Jurkat, Clone E6-1 (cell line): ENCODE data around the gene PCDHA5. TPM values are rescaled to one million over a fixed set of nuclear protein-coding genes. Genes with fewer than 3 reads are reported as not detected.
"Not testable (repeated sequence)": the region's sequence is repeated elsewhere in the genome, so short reads cannot be mapped to it uniquely, and the experiment has no call there.

Source experiments
- DNase-seq: peaks from one replicate; pipeline ENCODE4 v3.0.0-alpha.2; 2011; ENCODE audit warnings: low read depth, low spot score
- H3K4me3 ChIP-seq: 2 replicates; pipeline ENCODE4 v1.5.1; 2011; ENCODE audit warnings: mild to moderate bottlenecking, low read length, control low read depth, moderate library complexity
- polyA plus RNA-seq: library from polyadenylated mRNA; unstranded; fragments of >200 nt; gene quantifications from one replicate; pipeline ENCODE4 v1.2.1, GENCODE V29; 2012; ENCODE audit warnings: missing spikeins; ENCODE audit not compliant: insufficient read length, insufficient read depth

The PCDHA5 gene
- polyA plus RNA-seq: not detected

- peak; percentile 37 for DNase-seq
- H3K4me3 ChIP-seq: no peak within 1 kb of the TSS
These were observed at the start of gene PCDHA5 for GRCh38 chr5:140821375-140822280. TSS of gene PCDHA5 (plus strand) at chr5:140821613.

DNA sequence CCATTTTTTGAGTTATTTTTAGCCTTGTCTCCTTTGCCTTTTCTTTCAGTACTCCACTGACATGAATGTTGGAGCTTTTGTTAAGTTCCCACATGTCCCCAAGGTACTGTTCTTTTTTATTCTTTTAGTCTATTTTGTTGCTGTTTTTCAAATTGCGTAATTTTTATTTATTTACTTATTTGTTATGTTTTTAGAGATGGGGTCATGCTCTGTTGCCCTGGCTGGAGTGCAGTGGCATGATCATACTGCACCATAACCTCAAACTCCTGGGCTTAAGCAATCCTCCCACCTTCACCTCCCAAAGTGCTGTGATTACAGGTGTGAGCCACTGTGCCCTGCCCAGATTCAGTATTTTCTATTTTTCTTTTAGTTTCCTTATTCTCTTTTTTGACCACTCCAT, 40.9 kb upstream of the PCDHA5 start:
- no peak for DNase-seq
- no peak overlapping the region for H3K4me3 ChIP-seq

- no peak within 1 kb of the TSS for H3K4me3 ChIP-seq
- no peak for DNase-seq
These were observed 35.3 kb upstream of the PCDHA5 start, which contains the start of gene PCDHA1 for GRCh38 chr5:140785905-140786686. TSS of gene PCDHA1 (plus strand) at chr5:140786140.

DNA sequence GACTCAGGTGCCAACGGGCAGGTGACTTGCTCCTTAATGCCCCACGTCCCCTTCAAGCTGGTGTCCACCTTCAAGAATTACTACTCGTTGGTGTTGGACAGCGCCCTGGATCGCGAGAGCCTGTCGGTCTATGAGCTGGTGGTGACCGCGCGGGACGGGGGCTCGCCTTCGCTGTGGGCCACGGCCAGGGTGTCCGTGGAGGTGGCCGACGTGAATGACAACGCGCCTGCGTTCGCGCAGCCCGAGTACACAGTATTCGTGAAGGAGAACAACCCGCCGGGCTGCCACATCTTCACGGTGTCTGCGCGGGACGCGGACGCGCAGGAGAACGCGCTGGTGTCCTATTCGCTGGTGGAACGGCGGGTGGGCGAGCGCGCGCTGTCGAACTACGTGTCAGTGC, 34.0 kb upstream of the PCDHA5 start:
- not testable (repeated sequence) for DNase-seq, H3K4me3 ChIP-seq

DNA sequence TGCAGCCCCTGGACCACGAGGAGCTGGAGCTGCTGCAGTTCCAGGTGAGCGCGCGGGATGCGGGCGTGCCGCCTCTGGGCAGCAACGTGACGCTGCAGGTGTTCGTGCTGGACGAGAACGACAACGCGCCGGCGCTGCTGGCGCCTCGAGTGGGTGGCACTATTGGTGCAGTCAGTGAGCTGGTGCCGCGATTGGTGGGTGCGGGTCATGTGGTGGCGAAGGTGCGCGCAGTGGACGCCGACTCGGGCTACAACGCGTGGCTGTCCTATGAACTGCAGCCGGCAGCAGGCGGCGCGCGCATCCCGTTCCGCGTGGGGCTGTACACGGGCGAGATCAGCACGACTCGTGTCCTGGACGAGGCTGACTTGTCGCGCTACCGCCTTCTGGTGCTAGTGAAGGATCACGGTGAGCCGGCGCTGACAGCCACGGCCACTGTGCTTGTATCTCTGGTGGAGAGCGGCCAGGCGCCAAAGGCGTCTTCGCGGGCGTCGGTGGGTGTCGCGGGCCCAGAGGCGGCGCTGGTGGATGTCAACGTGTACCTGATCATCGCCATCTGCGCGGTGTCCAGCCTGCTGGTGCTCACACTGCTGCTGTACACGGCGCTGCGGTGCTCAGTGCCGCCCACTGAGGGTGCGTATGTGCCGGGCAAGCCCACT, 33.4 kb upstream of the PCDHA5 start:
- not testable (repeated sequence) for H3K4me3 ChIP-seq, DNase-seq

DNA sequence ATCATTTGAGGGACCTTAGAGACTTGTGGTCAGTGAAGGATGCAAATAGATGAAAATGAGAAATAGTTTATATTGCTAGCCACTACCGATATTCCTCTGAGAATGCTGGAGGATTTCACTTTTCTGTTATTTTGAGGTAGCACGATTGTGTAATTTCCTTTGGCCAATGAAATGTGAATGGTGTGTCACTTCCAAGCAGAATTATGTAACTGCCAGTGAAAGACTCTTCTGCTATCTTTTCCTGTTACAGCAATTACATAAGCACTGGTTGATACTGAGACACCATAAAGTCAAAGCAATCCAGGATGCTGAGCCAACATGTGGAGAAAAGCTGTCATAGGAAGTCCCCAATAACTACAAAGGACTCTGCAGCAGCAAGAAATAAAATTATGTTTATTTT, 30.3 kb upstream of the PCDHA5 start:
- no peak for DNase-seq
- H3K4me3 ChIP-seq: no peak overlapping the region

- DNase-seq: no peak
- no peak within 1 kb of the TSS for H3K4me3 ChIP-seq
These were observed 26.7 kb upstream of the PCDHA5 start, which contains the start of gene PCDHA2 for GRCh38 chr5:140794595-140795258. TSS of gene PCDHA2 (plus strand) at chr5:140794852.

DNA sequence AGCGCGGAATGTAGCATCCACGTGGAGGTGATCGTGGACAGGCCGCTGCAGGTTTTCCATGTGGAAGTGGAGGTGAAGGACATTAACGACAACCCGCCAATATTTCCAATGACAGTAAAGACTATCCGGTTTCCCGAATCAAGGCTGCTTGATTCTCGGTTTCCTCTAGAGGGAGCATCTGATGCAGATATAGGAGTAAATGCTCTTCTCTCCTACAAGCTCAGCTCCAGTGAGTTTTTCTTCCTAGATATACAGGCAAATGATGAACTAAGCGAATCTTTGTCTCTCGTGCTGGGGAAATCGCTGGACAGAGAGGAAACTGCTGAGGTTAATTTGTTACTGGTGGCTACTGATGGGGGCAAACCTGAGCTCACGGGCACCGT, 26.2 kb upstream of the PCDHA5 start:
- H3K4me3 ChIP-seq: no peak overlapping the region
- no peak for DNase-seq

GRCh38 chr5:140796072-140796717, 25.2 kb upstream of the PCDHA5 start:
- not testable (repeated sequence) for DNase-seq, H3K4me3 ChIP-seq

GRCh38 chr5:140796718-140797095, 24.7 kb upstream of the PCDHA5 start:
- DNase-seq: no peak
- H3K4me3 ChIP-seq: no peak overlapping the region

DNA sequence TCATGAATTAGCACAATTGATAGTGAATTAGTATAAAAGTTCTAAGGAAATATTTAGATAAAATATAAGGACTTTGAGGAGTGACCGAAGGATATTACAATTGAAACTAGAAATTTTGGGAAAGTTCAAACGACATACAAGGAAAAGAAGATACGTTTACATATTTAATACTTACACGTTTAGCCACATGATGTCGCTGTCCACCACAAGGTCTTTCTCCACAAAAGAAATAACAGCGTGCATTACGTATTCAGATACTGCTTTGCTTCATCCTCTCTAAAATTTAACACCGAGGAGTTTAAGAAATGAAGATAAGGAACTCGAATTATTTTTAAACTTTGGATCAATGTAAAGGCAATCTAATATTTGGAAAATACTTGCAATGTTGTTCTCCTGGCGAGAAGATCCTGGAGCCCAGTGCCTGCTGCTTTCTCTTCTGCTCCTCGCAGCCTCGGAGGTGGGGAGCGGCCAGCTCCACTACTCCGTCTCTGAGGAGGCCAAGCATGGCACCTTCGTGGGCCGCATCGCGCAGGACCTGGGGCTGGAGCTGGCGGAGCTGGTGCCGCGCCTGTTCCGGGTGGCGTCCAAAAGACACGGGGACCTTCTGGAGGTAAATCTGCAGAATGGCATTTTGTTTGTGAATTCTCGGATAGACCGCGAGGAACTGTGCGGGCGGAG, 20.5 kb upstream of the PCDHA5 start, which contains the start of gene PCDHA3:
PCDHA3 (plus strand) TSS at position 242 of the 678 bp plus-strand sequence.
- H3K4me3 ChIP-seq: no peak within 1 kb of the TSS
- no peak for DNase-seq

DNA sequence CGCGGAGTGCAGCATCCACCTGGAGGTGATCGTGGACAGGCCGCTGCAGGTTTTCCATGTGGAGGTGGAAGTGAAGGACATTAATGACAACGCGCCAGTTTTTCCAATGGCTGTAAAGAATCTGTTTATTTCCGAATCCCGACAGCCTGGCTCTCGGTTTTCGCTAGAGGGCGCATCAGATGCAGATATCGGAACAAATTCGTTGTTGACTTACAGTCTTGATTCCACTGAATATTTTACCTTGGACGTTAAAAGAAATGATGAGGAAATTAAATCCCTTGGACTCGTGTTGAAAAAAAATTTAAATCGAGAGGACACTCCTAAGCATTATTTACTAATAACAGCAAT, 19.9 kb upstream of the PCDHA5 start:
- no peak for DNase-seq
- no peak overlapping the region for H3K4me3 ChIP-seq

DNA sequence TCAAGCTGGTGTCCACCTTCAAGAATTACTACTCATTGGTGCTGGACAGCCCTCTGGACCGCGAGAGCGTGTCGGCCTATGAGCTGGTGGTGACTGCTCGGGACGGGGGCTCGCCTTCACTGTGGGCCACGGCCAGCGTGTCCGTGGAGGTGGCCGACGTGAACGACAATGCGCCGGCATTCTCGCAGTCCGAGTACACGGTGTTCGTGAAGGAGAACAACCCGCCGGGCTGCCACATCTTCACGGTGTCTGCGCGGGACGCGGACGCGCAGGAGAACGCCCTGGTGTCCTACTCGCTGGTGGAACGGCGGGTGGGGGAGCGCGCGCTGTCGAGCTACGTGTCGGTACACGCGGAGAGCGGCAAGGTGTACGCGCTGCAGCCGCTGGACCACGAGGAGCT, 19.0 kb upstream of the PCDHA5 start:
- not testable (repeated sequence) for DNase-seq

GRCh38 chr5:140802781-140803271, 18.6 kb upstream of the PCDHA5 start:
- DNase-seq: no peak
- no peak overlapping the region for H3K4me3 ChIP-seq

More for the DNA sequence above, 19.0 kb upstream of the PCDHA5 start:
- not testable (repeated sequence) for H3K4me3 ChIP-seq

- DNase-seq: no peak
These were observed 14.3 kb upstream of the PCDHA5 start, which contains the start of gene PCDHA4 for GRCh38 chr5:140806834-140807775. TSS of gene PCDHA4 (plus strand) at chr5:140807068.

GRCh38 chr5:140808241-140808888, 13.0 kb upstream of the PCDHA5 start:
- not testable (repeated sequence) for DNase-seq, H3K4me3 ChIP-seq

More at GRCh38 chr5:140806834-140807775, 14.3 kb upstream of the PCDHA5 start, which contains the start of gene PCDHA4:
- H3K4me3 ChIP-seq: no peak within 1 kb of the TSS
